HepG2 (cell line): ENCODE results near the gene SRR. TPM values are rescaled to one million over a fixed set of nuclear protein-coding genes. Genes with fewer than 3 reads are reported as not detected.
A peak's percentile ranks its signal among the peaks of the same experiment; 100 is the strongest.

ENCODE experiments used
- ATAC-seq: fragments of 200-7000 bp; cut with Tn5 transposase; 3 replicates; pipeline ENCODE4 v1.9.1; 2020; ENCODE audit warnings: mild to moderate bottlenecking, moderate library complexity
- BruUV-seq: library from RNA; stranded (reverse); fragments of 400-500 nt; replicated peaks from 2 replicates; lab custom pipeline; 2021; lab: Mats Ljungman, UMichigan
- CTCF ChIA-PET: fragments of 300-600 bp; formaldehyde crosslinking; extraction: SDS; loops from one replicate; lab custom pipeline; 2021; ENCODE audit warnings: low total read pairs, inconsistent platforms, low intra/inter-chr PET ratio; lab: Yijun Ruan, JAX
- POLR2A ChIA-PET: fragments of 350-600 bp; sonication (Branson Sonifier 250); formaldehyde crosslinking; loops from one replicate; lab custom pipeline; 2020; ENCODE audit warnings: antibody characterized with exemption, inconsistent platforms; lab: Yijun Ruan, JAX
- DNase-seq: peaks from one replicate; pipeline ENCODE4 v3.0.0-alpha.2; 2015; ENCODE audit warnings: low spot score
- FAIRE-seq: peaks from 3 replicates; lab custom pipeline; 2011; peaks lifted over from hg19 to GRCh38; lab: Jason Lieb, UNC
- H2AFZ ChIP-seq: one replicate; pipeline ENCODE4 v1.6.1; 2011; ENCODE audit warnings: low read length, inconsistent platforms
- H3K27ac ChIP-seq: fragments of 300-600 bp; 3 replicates; pipeline ENCODE4 v1.8.0; 2011; ENCODE audit warnings: mixed run types, mild to moderate bottlenecking, mixed read lengths, low read length, inconsistent platforms; ENCODE audit not compliant: insufficient read depth; ENCODE audit errors: extremely low read length
- H3K27me3 ChIP-seq, 2 experiments: fragments of 200-600 bp in 1 of 2; 2 replicates in 1 of 2; 3 replicates in 1 of 2; pipeline versions ENCODE4 v1.6.0 to v1.8.0; 2011; ENCODE audit warnings: low read length in 2 of 2, mild to moderate bottlenecking in 2 of 2, moderate library complexity in 2 of 2, inconsistent platforms in 1 of 2; ENCODE audit not compliant: insufficient read depth in 2 of 2, control insufficient read depth in 1 of 2
- H3K36me3 ChIP-seq, 2 experiments: fragments of 200-600 bp in 1 of 2; replicated peaks in 1 of 2; 2 replicates in 1 of 2; 3 replicates in 1 of 2; pipeline versions ENCODE4 v1.5.1 to v1.8.0; 2011; ENCODE audit warnings: low read length in 2 of 2, inconsistent platforms in 1 of 2; ENCODE audit not compliant: insufficient read depth in 2 of 2, control insufficient read depth in 1 of 2
- H3K4me1 ChIP-seq: 2 replicates; pipeline ENCODE4 v1.5.1; 2012; ENCODE audit warnings: low read length, inconsistent platforms; ENCODE audit not compliant: insufficient read depth
- H3K4me2 ChIP-seq: 2 replicates; pipeline ENCODE4 v1.6.0; 2011; ENCODE audit warnings: low read depth, low read length, inconsistent platforms
- H3K4me3 ChIP-seq, 3 experiments: fragments of 200-600 bp in 1 of 3; sonication (generic), shearing (Covaris generic) in 1 of 3; replicated peaks in 1 of 3; 2 replicates each; pipeline ENCODE4 v1.5.1; 2011 to 2016; ENCODE audit warnings: low read length in 3 of 3, inconsistent platforms in 2 of 3, low read depth in 2 of 3, mild to moderate bottlenecking in 2 of 3, control low read depth in 1 of 3, mixed read lengths in 1 of 3; ENCODE audit not compliant: insufficient read depth in 1 of 3
- H3K79me2 ChIP-seq: one replicate; pipeline ENCODE4 v1.6.1; 2011; ENCODE audit warnings: low read length, inconsistent platforms; ENCODE audit not compliant: insufficient read depth
- H3K9ac ChIP-seq: 2 replicates; pipeline ENCODE4 v1.6.0; 2011; ENCODE audit warnings: mild to moderate bottlenecking, low read depth, low read length, inconsistent platforms; ENCODE audit not compliant: insufficient read depth
- H3K9me3 ChIP-seq: 2 replicates; pipeline ENCODE4 v1.5.1; 2012; ENCODE audit warnings: mild to moderate bottlenecking, low read length
- H4K20me1 ChIP-seq: 2 replicates; pipeline ENCODE4 v1.6.0; 2011; ENCODE audit warnings: inconsistent platforms, mild to moderate bottlenecking, low read length, moderate library complexity; ENCODE audit not compliant: insufficient read depth
- ARHGAP35 ChIP-seq: sonication (generic); formaldehyde crosslinking; IDR thresholded peaks from 2 replicates; pipeline ENCODE4 v1.9.0; 2022; ENCODE audit warnings: mild to moderate bottlenecking, inconsistent platforms, moderate library complexity, missing genetic modification reagents, borderline replicate concordance
- MAFK ChIP-seq, 2 experiments: IDR thresholded peaks in 1 of 2; conservative IDR thresholded peaks in 1 of 2; 2 replicates each; pipeline ENCODE4 v1.6.1; 2011; ENCODE audit warnings: improper control_type of control experiment in 2 of 2, low read length in 2 of 2
- MTF2 ChIP-seq: sonication (generic); formaldehyde crosslinking; IDR thresholded peaks from 2 replicates; pipeline ENCODE4 v1.5.0; 2020; ENCODE audit warnings: missing genetic modification reagents, borderline replicate concordance
- PAX8 ChIP-seq: sonication (generic); formaldehyde crosslinking; IDR thresholded peaks from 2 replicates; pipeline ENCODE4 v1.8.0; 2022; ENCODE audit warnings: mild to moderate bottlenecking, missing genetic modification reagents, borderline replicate concordance
- RBAK ChIP-seq: sonication (generic); formaldehyde crosslinking; IDR thresholded peaks from 2 replicates; pipeline ENCODE4 v1.5.1; 2020; ENCODE audit warnings: mild to moderate bottlenecking, missing genetic modification reagents
- U2AF1 ChIP-seq: fragments of 200-400 bp; formaldehyde crosslinking; optimal IDR thresholded peaks from 2 replicates; pipeline ENCODE3; 2017; ENCODE audit warnings: mild to moderate bottlenecking, low read depth, low read length
- XBP1 ChIP-seq: sonication (generic); formaldehyde crosslinking; IDR thresholded peaks from 2 replicates; pipeline ENCODE4 v1.5.0; 2020; ENCODE audit warnings: missing genetic modification reagents
- ZBTB1 ChIP-seq: sonication (generic); formaldehyde crosslinking; IDR thresholded peaks from 2 replicates; pipeline ENCODE4 v1.4.0; 2020; ENCODE audit warnings: missing genetic modification reagents, borderline replicate concordance
- ZBTB7B ChIP-seq: sonication (generic); formaldehyde crosslinking; IDR thresholded peaks from 2 replicates; pipeline ENCODE4 v1.4.0; 2020; ENCODE audit warnings: missing genetic modification reagents
- ZGPAT ChIP-seq: IDR thresholded peaks from 2 replicates; pipeline ENCODE4 v1.6.1; 2016; ENCODE audit warnings: mild to moderate bottlenecking
- ZNF629 ChIP-seq: sonication (generic); formaldehyde crosslinking; conservative IDR thresholded peaks from 2 replicates; pipeline ENCODE4 v1.5.0; 2020; ENCODE audit warnings: missing genetic modification reagents
- ZNF883 ChIP-seq: sonication (generic); formaldehyde crosslinking; IDR thresholded peaks from 2 replicates; pipeline ENCODE4 v1.5.1; 2020; ENCODE audit warnings: mild to moderate bottlenecking, missing genetic modification reagents; ENCODE audit errors: not compliant biosample characterization
- WGBS: methylation state at CpG from one replicate; pipeline ENCODE4 v1.1.6; 2017; ENCODE audit warnings: low lambda C conversion rate; 5-methylcytosine and 5-hydroxymethylcytosine counted together
- in situ Hi-C: cut with HindIII; loops from 2 replicates; pipeline ENCODE4 v1.10.0; 2017; ENCODE audit warnings: low pct_unique_long_range_greater_than_20kb; ENCODE audit not compliant: extremely low pct_ligation_motif_present
- intact Hi-C: fragments of 100-400 bp; cut with micrococcal nuclease; formaldehyde crosslinking; loops from one replicate; pipeline ENCODE4 v1.10.0; 2022; ENCODE audit not compliant: unreplicated experiment
- polyA plus RNA-seq, 8 experiments: library from polyadenylated mRNA; depleted of rRNA in 3 of 8; stranded (reverse) in 7 of 8; unstranded in 1 of 8; fragments of >200 nt; fragmentation: Illumina TruSeq in 4 of 8; extraction: Trizol in 4 of 8; gene quantifications; 2 replicates each; pipeline versions ENCODE4 v1.2.1 to v1.2.3, GENCODE V29; 2011 to 2016; ENCODE audit warnings: low read depth in 4 of 8, missing spikeins in 1 of 8, mixed read lengths in 1 of 8; ENCODE audit not compliant: insufficient read depth in 1 of 8
- total RNA-seq, 5 experiments: library from RNA; depleted of rRNA; stranded (reverse); fragments of >200 nt; fragmentation: Illumina TruSeq; extraction: Trizol; gene quantifications; 2 replicates each; pipeline ENCODE4 v1.2.3, GENCODE V29; 2016; ENCODE audit warnings: low read depth in 1 of 5
- TF ChIP-seq, protein P1 (sequence below): IDR thresholded peaks from 2 replicates; pipeline ENCODE4 v1.6.1; 2016; ENCODE audit warnings: control low read depth
- TF ChIP-seq, protein P2 (sequence below): sonication (generic); formaldehyde crosslinking; IDR thresholded peaks from 2 replicates; pipeline ENCODE4 v1.8.0; 2022; ENCODE audit warnings: missing genetic modification reagents, mild to moderate bottlenecking, inconsistent platforms, borderline replicate concordance

SRR gene
- total and polyA plus RNA-seq, 2 of the 13 experiments (the other 11 are each of a cell fraction or from before 2014, with no cell fraction given), result 3.6 to 7.8 TPM

DNA sequence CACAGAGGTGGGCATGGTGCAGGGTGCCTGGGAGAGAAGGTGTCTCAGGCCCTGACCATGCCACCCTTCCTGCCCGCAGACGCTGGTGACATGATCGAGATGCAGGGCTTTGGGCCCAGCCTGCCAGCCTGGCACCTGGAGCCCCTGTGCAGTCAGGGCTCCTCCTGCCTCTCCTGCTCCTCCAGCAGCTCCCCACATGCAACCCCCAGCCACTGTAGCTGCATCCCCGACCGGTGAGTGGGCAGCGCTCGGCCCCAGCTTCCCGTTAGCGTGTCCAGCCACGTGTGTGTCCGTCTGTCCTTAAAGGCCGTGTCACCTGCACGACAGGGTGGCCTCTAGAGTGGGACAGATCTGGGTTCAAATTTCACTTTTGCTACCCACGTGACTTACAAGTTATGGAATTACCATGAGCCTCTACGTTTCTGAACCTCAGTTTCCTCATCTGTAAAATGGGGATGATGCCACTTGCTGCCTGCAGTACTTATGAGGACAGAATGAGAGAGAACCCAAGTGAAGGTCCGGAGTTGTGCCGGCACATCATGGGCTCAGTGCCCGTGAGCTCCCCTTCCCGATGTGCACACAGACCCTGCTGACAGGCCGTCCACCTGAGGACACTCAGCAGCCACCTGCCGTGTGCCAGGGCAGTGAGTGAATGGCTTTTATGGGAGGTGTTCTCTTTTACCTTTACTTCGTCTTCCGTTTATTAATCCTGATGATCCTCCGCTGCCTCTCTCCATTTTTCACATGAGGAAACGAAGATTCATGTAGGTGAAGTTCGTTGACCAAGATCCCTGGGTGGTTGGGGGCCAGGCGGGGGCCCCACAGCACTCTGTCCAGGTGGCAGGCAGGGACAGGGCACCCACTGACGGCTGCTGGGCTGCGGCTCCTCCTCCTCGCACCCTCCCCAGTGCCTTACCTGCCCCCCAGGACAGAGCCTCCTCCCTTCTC lies 67.7 kb downstream of the SRR start:
- TF ChIP-seq ZBTB7B, result no peak
- peak; percentile 89 for TF ChIP-seq ZNF629 (CRISPR knock-in tag)
- TF ChIP-seq, all 625 proteins: peak for 1
- Histone ChIP-seq H3K79me2 (no peaks in the 10 kb centered on the region), H3K4me2 (no peak overlapping the region), H3K9me3 (no peaks in the 10 kb centered on the region), H4K20me1 (no peaks in the 10 kb centered on the region), H3K4me1 (no peaks in the 10 kb centered on the region), H3K36me3 (peaks cover 7 to 10% of the 10 kb centered on the region in 2 experiments; a peak in 3 of 5 replicates), H3K4me3 (no peak overlapping the region), H2AFZ (no peak overlapping the region), H3K27me3 (no peaks in the 10 kb centered on the region), H3K27ac (no peak overlapping the region), H3K9ac (no peak overlapping the region)
- intact Hi-C loops (no loop called here), in situ Hi-C loops (no loop called here)
- WGBS, result 95% methylated on average over 20 of the region's 30 CpGs
- ATAC-seq (no peak), DNase-seq (no peak), FAIRE-seq (no peak)
- POLR2A ChIA-PET, result no interaction called here
- BruUV-seq, result no TSS peak
- CTCF ChIA-PET, result no interaction called here

- no peaks in the 10 kb centered on the region for H4K20me1 ChIP-seq
- in situ Hi-C loops, result no loop called here
- H3K4me2 ChIP-seq, result no peak overlapping the region
- POLR2A ChIA-PET, result no interaction called here
- H3K9me3 ChIP-seq, result no peaks in the 10 kb centered on the region
- ATAC-seq (no peak), DNase-seq (no peak), FAIRE-seq (no peak)
- no peak overlapping the region for H2AFZ ChIP-seq
- no TSS peak for BruUV-seq
- CTCF ChIA-PET, result no interaction called here
- no peak overlapping the region for H3K4me3 ChIP-seq
- intact Hi-C loops, result no loop called here
- H3K36me3 ChIP-seq, result peaks cover 7% of the 10 kb centered on the region in 2 experiments; a peak in 3 of 5 replicates
- no peaks in the 10 kb centered on the region for H3K27me3 ChIP-seq
- H3K27ac ChIP-seq, result no peak overlapping the region
- no peaks in the 10 kb centered on the region for H3K4me1 ChIP-seq
- H3K9ac ChIP-seq, result no peak overlapping the region
- no peaks in the 10 kb centered on the region for H3K79me2 ChIP-seq
- WGBS, result 96% methylated on average over 9 of the region's 26 CpGs
- TF ChIP-seq, protein P1, sequence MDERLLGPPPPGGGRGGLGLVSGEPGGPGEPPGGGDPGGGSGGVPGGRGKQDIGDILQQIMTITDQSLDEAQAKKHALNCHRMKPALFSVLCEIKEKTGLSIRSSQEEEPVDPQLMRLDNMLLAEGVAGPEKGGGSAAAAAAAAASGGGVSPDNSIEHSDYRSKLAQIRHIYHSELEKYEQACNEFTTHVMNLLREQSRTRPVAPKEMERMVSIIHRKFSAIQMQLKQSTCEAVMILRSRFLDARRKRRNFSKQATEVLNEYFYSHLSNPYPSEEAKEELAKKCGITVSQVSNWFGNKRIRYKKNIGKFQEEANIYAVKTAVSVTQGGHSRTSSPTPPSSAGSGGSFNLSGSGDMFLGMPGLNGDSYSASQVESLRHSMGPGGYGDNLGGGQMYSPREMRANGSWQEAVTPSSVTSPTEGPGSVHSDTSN (CRISPR knock-in tag), result no peak
- TF ChIP-seq MAFK (conservative IDR thresholded peaks at IDR 0.05 in 1 of 2, IDR thresholded peaks at IDR 0.05 in 1 of 2; ENCODE audit: low read length in 2 of 2) (no peak), XBP1 (no peak), U2AF1 (no peak), ZGPAT (CRISPR knock-in tag) (no peak), ZNF883 (CRISPR knock-in tag) (no peak), ARHGAP35 (CRISPR knock-in tag) (no peak), ZBTB1 (CRISPR knock-in tag) (no peak), PAX8 (CRISPR knock-in tag) (no peak), RBAK (CRISPR knock-in tag) (no peak), MTF2 (CRISPR knock-in tag) (no peak)
- TF ChIP-seq, protein P2, sequence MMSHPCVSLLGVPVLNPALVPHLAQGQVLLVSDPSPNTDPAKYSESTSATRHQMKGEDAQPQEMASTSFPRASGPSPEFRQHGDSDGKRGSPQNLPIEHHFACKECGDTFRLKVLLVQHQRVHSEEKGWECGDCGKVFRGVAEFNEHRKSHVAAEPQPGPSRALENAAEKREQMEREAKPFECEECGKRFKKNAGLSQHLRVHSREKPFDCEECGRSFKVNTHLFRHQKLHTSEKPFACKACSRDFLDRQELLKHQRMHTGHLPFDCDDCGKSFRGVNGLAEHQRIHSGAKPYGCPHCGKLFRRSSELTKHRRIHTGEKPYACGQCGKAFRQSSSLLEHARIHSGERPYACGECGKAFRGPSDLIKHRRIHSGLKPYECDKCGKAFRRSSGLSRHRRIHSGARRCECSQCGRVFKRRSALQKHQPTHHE, result no peak
These were observed 68.4 kb downstream of the SRR start for GRCh38 chr17:2372180-2372579.
